HG02798 (cell line): Measurements from ENCODE around the gene FGF13.

Experiments used
- ATAC-seq: cut with Tn5 transposase; IDR thresholded peaks from one replicate; pipeline ENCODE4 v1.9.1; 2021; ENCODE audit warnings: mild to moderate bottlenecking; ENCODE audit not compliant: unreplicated experiment, poor library complexity

FGF13 gene

GRCh38 chrX:138669693-138670092 lies 41.8 kb downstream of the FGF13 start:
- no peak for ATAC-seq

GRCh38 chrX:138664466-138664865 lies 47.1 kb downstream of the FGF13 start:
- no peak for ATAC-seq

- ATAC-seq = no peak
These were observed 47.5 kb downstream of the FGF13 start for GRCh38 chrX:138664016-138664415.

- ATAC-seq = no peak
These were observed 60.0 kb downstream of the FGF13 start for GRCh38 chrX:138651494-138651893.

GRCh38 chrX:138648568-138648967 lies 62.9 kb downstream of the FGF13 start:
- no peak for ATAC-seq

GRCh38 chrX:138638996-138639395 lies 72.5 kb downstream of the FGF13 start:
- no peak for ATAC-seq
